ENCODE data around the gene AGL. TPM values are rescaled to one million over a fixed set of nuclear protein-coding genes. Genes with fewer than 3 reads are reported as not detected.
A peak's percentile ranks its signal among the peaks of the same experiment; 100 is the strongest.

AGL gene
- 7.4 and 7.6 TPM in 2 replicates for total RNA-seq (2012; rRNA removed)

- H3K9me3 ChIP-seq (replicated peaks; ENCODE audit: low read length), result no peaks in the 10 kb centered on the region
- no peaks in the 10 kb centered on the region for H3K36me3 ChIP-seq (ENCODE audit: insufficient read depth, low read length)
- H3K4me3 ChIP-seq (ENCODE audit: low read length), result peak within 1 kb of the TSS; percentile 95
These were observed at the start of gene AGL for GRCh38 chr1:99849744-99850458. Gene AGL (plus strand): TSS chr1:99850361. CDS start chr1:99851043, 682 bp downstream.

GRCh38 chr1:99801584-99801983 lies 48.6 kb upstream of the AGL start:
- Histone ChIP-seq H3K9ac (ENCODE audit: low read depth, low read length) (no peak overlapping the region), H3K4me3 (ENCODE audit: low read length) (no peak overlapping the region), H3K9me3 (replicated peaks; ENCODE audit: low read length) (no peaks in the 10 kb centered on the region), H3K4me2 (ENCODE audit: low read length) (no peak overlapping the region), H3K27me3 (ENCODE audit: control insufficient read depth, insufficient read depth, low read length) (peaks cover 45% of the 10 kb centered on the region), H3K36me3 (ENCODE audit: insufficient read depth, low read length) (no peaks in the 10 kb centered on the region), H3K4me1 (ENCODE audit: control insufficient read depth, insufficient read depth, low read length) (no peaks in the 10 kb centered on the region)

More at GRCh38 chr1:99849744-99850458, at the start of gene AGL:
- Histone ChIP-seq H3K9ac (ENCODE audit: low read depth, low read length) (peak within 1 kb of the TSS; percentile 92), H3K27me3 (ENCODE audit: control insufficient read depth, insufficient read depth, low read length) (no peaks in the 10 kb centered on the region), H3K4me2 (ENCODE audit: low read length) (peak within 1 kb of the TSS; percentile 95), H3K4me1 (ENCODE audit: control insufficient read depth, insufficient read depth, low read length) (peaks cover 18% of the 10 kb centered on the region)

GRCh38 chr1:99806882-99807281 lies 43.3 kb upstream of the AGL start:
- peaks cover 9% of the 10 kb centered on the region for H3K4me1 ChIP-seq (ENCODE audit: control insufficient read depth, insufficient read depth, low read length)
- no peak overlapping the region for H3K4me2 ChIP-seq (ENCODE audit: low read length)
- H3K9ac ChIP-seq (ENCODE audit: low read depth, low read length), result no peak overlapping the region
- H3K4me3 ChIP-seq (ENCODE audit: low read length), result no peak overlapping the region
- H3K36me3 ChIP-seq (ENCODE audit: insufficient read depth, low read length), result no peaks in the 10 kb centered on the region
- no peaks in the 10 kb centered on the region for H3K9me3 ChIP-seq (replicated peaks; ENCODE audit: low read length)
- peaks cover 50% of the 10 kb centered on the region for H3K27me3 ChIP-seq (ENCODE audit: control insufficient read depth, insufficient read depth, low read length)

GRCh38 chr1:99808391-99809115 lies 41.6 kb upstream of the AGL start:
- peak overlapping the region; percentile 66 for H3K4me2 ChIP-seq (ENCODE audit: low read length)
- peaks cover 9% of the 10 kb centered on the region for H3K4me1 ChIP-seq (ENCODE audit: control insufficient read depth, insufficient read depth, low read length)
- peak overlapping the region; percentile 59 for H3K9ac ChIP-seq (ENCODE audit: low read depth, low read length)
- H3K27me3 ChIP-seq (ENCODE audit: control insufficient read depth, insufficient read depth, low read length), result peaks cover 38% of the 10 kb centered on the region
- H3K36me3 ChIP-seq (ENCODE audit: insufficient read depth, low read length), result no peaks in the 10 kb centered on the region
- H3K9me3 ChIP-seq (replicated peaks; ENCODE audit: low read length), result no peaks in the 10 kb centered on the region
- peak overlapping the region; percentile 6 for H3K4me3 ChIP-seq (ENCODE audit: low read length)

- H3K9ac ChIP-seq (ENCODE audit: low read depth, low read length), result no peak overlapping the region
- H3K27me3 ChIP-seq (ENCODE audit: control insufficient read depth, insufficient read depth, low read length), result peaks cover 13% of the 10 kb centered on the region
- peaks cover 9% of the 10 kb centered on the region for H3K4me1 ChIP-seq (ENCODE audit: control insufficient read depth, insufficient read depth, low read length)
- no peak overlapping the region for H3K4me3 ChIP-seq (ENCODE audit: low read length)
- no peaks in the 10 kb centered on the region for H3K36me3 ChIP-seq (ENCODE audit: insufficient read depth, low read length)
- no peak overlapping the region for H3K4me2 ChIP-seq (ENCODE audit: low read length)
- no peaks in the 10 kb centered on the region for H3K9me3 ChIP-seq (replicated peaks; ENCODE audit: low read length)
These were observed 39.1 kb upstream of the AGL start for GRCh38 chr1:99811075-99811474.

GRCh38 chr1:99811747-99812146 lies 38.4 kb upstream of the AGL start:
- H3K4me2 ChIP-seq (ENCODE audit: low read length), result no peak overlapping the region
- no peak overlapping the region for H3K9ac ChIP-seq (ENCODE audit: low read depth, low read length)
- no peaks in the 10 kb centered on the region for H3K9me3 ChIP-seq (replicated peaks; ENCODE audit: low read length)
- H3K36me3 ChIP-seq (ENCODE audit: insufficient read depth, low read length), result no peaks in the 10 kb centered on the region
- no peak overlapping the region for H3K4me3 ChIP-seq (ENCODE audit: low read length)
- H3K27me3 ChIP-seq (ENCODE audit: control insufficient read depth, insufficient read depth, low read length), result peaks cover 7% of the 10 kb centered on the region
- peaks cover 9% of the 10 kb centered on the region for H3K4me1 ChIP-seq (ENCODE audit: control insufficient read depth, insufficient read depth, low read length)

- H3K9me3 ChIP-seq (replicated peaks; ENCODE audit: low read length), result no peaks in the 10 kb centered on the region
- no peak overlapping the region for H3K9ac ChIP-seq (ENCODE audit: low read depth, low read length)
- no peaks in the 10 kb centered on the region for H3K36me3 ChIP-seq (ENCODE audit: insufficient read depth, low read length)
- H3K4me3 ChIP-seq (ENCODE audit: low read length), result no peak overlapping the region
- no peaks in the 10 kb centered on the region for H3K4me1 ChIP-seq (ENCODE audit: control insufficient read depth, insufficient read depth, low read length)
- H3K4me2 ChIP-seq (ENCODE audit: low read length), result no peak overlapping the region
- H3K27me3 ChIP-seq (ENCODE audit: control insufficient read depth, insufficient read depth, low read length), result no peaks in the 10 kb centered on the region
These were observed 35.7 kb upstream of the AGL start for GRCh38 chr1:99814373-99814900.

- H3K4me2 ChIP-seq (ENCODE audit: low read length), result no peak overlapping the region
- no peak overlapping the region for H3K9ac ChIP-seq (ENCODE audit: low read depth, low read length)
- H3K9me3 ChIP-seq (replicated peaks; ENCODE audit: low read length), result no peaks in the 10 kb centered on the region
- no peaks in the 10 kb centered on the region for H3K27me3 ChIP-seq (ENCODE audit: control insufficient read depth, insufficient read depth, low read length)
- no peak overlapping the region for H3K4me3 ChIP-seq (ENCODE audit: low read length)
- no peaks in the 10 kb centered on the region for H3K4me1 ChIP-seq (ENCODE audit: control insufficient read depth, insufficient read depth, low read length)
- no peaks in the 10 kb centered on the region for H3K36me3 ChIP-seq (ENCODE audit: insufficient read depth, low read length)
These were observed 33.5 kb upstream of the AGL start for GRCh38 chr1:99816656-99817055.

- Histone ChIP-seq H3K4me3 (ENCODE audit: low read length) (no peak overlapping the region), H3K36me3 (ENCODE audit: insufficient read depth, low read length) (no peaks in the 10 kb centered on the region), H3K4me1 (ENCODE audit: control insufficient read depth, insufficient read depth, low read length) (no peaks in the 10 kb centered on the region), H3K27me3 (ENCODE audit: control insufficient read depth, insufficient read depth, low read length) (no peaks in the 10 kb centered on the region), H3K4me2 (ENCODE audit: low read length) (no peak overlapping the region), H3K9ac (ENCODE audit: low read depth, low read length) (no peak overlapping the region), H3K9me3 (replicated peaks; ENCODE audit: low read length) (no peaks in the 10 kb centered on the region)
These were observed 32.0 kb upstream of the AGL start for GRCh38 chr1:99818063-99818699.

- H3K4me1 ChIP-seq (ENCODE audit: control insufficient read depth, insufficient read depth, low read length), result no peaks in the 10 kb centered on the region
- H3K4me2 ChIP-seq (ENCODE audit: low read length), result no peak overlapping the region
- no peaks in the 10 kb centered on the region for H3K36me3 ChIP-seq (ENCODE audit: insufficient read depth, low read length)
- no peak overlapping the region for H3K9ac ChIP-seq (ENCODE audit: low read depth, low read length)
- H3K27me3 ChIP-seq (ENCODE audit: control insufficient read depth, insufficient read depth, low read length), result no peaks in the 10 kb centered on the region
- H3K9me3 ChIP-seq (replicated peaks; ENCODE audit: low read length), result no peaks in the 10 kb centered on the region
- no peak overlapping the region for H3K4me3 ChIP-seq (ENCODE audit: low read length)
These were observed 29.6 kb upstream of the AGL start for GRCh38 chr1:99820546-99820945.

- Histone ChIP-seq H3K9ac (ENCODE audit: low read depth, low read length) (no peak overlapping the region), H3K9me3 (replicated peaks; ENCODE audit: low read length) (no peaks in the 10 kb centered on the region), H3K4me2 (ENCODE audit: low read length) (no peak overlapping the region), H3K4me3 (ENCODE audit: low read length) (no peak overlapping the region), H3K4me1 (ENCODE audit: control insufficient read depth, insufficient read depth, low read length) (no peaks in the 10 kb centered on the region), H3K27me3 (ENCODE audit: control insufficient read depth, insufficient read depth, low read length) (no peaks in the 10 kb centered on the region), H3K36me3 (ENCODE audit: insufficient read depth, low read length) (no peaks in the 10 kb centered on the region)
These were observed 25.1 kb upstream of the AGL start for GRCh38 chr1:99825098-99825497.

Data from skeletal muscle satellite cell (primary cell).